Left lung (tissue), 10 donors: Measurements from ENCODE around the gene PLIN3. TPM values are rescaled to one million over a fixed set of nuclear protein-coding genes. Genes with fewer than 3 reads are reported as not detected.
A peak's percentile ranks its signal among the peaks of the same experiment; 100 is the strongest.

ENCODE experiments used
- ATAC-seq: fragments of 200-7000 bp; cut with Tn5 transposase; one replicate; pipeline ENCODE4 v1.9.1; 2020; ENCODE audit warnings: moderate library complexity
- DNase-seq, 4 donors: peaks; one replicate each; pipeline ENCODE4 v3.0.0-alpha.2; 2013 to 2020
- H3K27ac ChIP-seq, 2 donors: fragments of 200-600 bp; sonication (generic) in 1 of 2; one replicate each; pipeline versions ENCODE4 v1.5.0 to v1.8.0; 2020 to 2021
- H3K27me3 ChIP-seq, 2 donors: fragments of 200-600 bp; sonication (generic) in 1 of 2; one replicate each; pipeline versions ENCODE4 v1.5.0 to v1.8.0; 2020 to 2021
- H3K36me3 ChIP-seq, 2 donors: fragments of 200-600 bp; sonication (generic) in 1 of 2; one replicate each; pipeline versions ENCODE4 v1.5.0 to v1.8.0; 2020 to 2021
- H3K4me1 ChIP-seq, 2 donors: fragments of 200-600 bp; one replicate each; pipeline ENCODE4 v1.8.0; 2021
- H3K4me3 ChIP-seq, 2 donors: fragments of 200-600 bp; sonication (generic) in 1 of 2; one replicate each; pipeline versions ENCODE4 v1.5.0 to v1.8.0; 2020 to 2021; ENCODE audit warnings: mild to moderate bottlenecking in 1 of 2
- H3K9me3 ChIP-seq, 2 donors: fragments of 200-600 bp; sonication (generic) in 1 of 2; one replicate each; pipeline versions ENCODE4 v1.5.0 to v1.8.0; 2020 to 2021
- intact Hi-C, 2 donors: fragments of 100-400 bp; cut with DNase I; formaldehyde crosslinking; loops; one replicate each; pipeline versions ENCODE4 v1.11.2 to v1.14.2; 2022
- polyA plus RNA-seq, 6 donors: library from polyadenylated mRNA; unstranded; fragments of 120-200 nt; gene quantifications; one replicate each; pipeline ENCODE4 v1.2.1, GENCODE V29; 2013; ENCODE audit not compliant: insufficient read length in 6 of 6
- total RNA-seq, 2 donors: library from RNA; stranded (reverse); fragmentation: NEBNext Ultra II Directional; extraction: Animal tissue kit (Norgen Biotek cat#: 25700); gene quantifications; one replicate each; pipeline ENCODE4 v1.2.1, GENCODE V29; 2021
- TF ChIP-seq, protein P1 (sequence below), 2 donors: fragments of 200-600 bp; sonication (generic) in 1 of 2; IDR thresholded peaks; one replicate each; pipeline versions ENCODE4 v1.5.0 to v1.8.0; 2021; ENCODE audit warnings: antibody characterized with exemption in 2 of 2
- donor health status: DM: no; HTN: yes; CAD: no.
- donor health status: DM: no; HTN: no; CAD: no.

The PLIN3 gene
- total and polyA plus RNA-seq, 8 donors: 37.9 to 71.7 (median 47.7) TPM

GRCh38 chr19:4791183-4792018 is 76.1 kb downstream of the PLIN3 start, which contains the start of gene FEM1A:
Gene FEM1A (plus strand): TSS chr19:4791734. CDS start chr19:4791855, 121 bp downstream.
- H3K9me3 ChIP-seq: no peaks in the 10 kb centered on the region
- peak; percentile 98 to 100 (median 100) for DNase-seq
- ATAC-seq: peak; percentile 99
- TF ChIP-seq, protein P1, sequence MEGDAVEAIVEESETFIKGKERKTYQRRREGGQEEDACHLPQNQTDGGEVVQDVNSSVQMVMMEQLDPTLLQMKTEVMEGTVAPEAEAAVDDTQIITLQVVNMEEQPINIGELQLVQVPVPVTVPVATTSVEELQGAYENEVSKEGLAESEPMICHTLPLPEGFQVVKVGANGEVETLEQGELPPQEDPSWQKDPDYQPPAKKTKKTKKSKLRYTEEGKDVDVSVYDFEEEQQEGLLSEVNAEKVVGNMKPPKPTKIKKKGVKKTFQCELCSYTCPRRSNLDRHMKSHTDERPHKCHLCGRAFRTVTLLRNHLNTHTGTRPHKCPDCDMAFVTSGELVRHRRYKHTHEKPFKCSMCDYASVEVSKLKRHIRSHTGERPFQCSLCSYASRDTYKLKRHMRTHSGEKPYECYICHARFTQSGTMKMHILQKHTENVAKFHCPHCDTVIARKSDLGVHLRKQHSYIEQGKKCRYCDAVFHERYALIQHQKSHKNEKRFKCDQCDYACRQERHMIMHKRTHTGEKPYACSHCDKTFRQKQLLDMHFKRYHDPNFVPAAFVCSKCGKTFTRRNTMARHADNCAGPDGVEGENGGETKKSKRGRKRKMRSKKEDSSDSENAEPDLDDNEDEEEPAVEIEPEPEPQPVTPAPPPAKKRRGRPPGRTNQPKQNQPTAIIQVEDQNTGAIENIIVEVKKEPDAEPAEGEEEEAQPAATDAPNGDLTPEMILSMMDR (IDR thresholded peaks at IDR 0.05): peak; percentile 96 to 100
- peak within 1 kb of the TSS; percentile 76 to 93 for H3K27ac ChIP-seq
- no peaks in the 10 kb centered on the region for H3K27me3 ChIP-seq
- peaks cover 5 to 44% of the 10 kb centered on the region in 2 donors for H3K4me1 ChIP-seq
- peaks cover 0 to 39% of the 10 kb centered on the region in 2 donors for H3K36me3 ChIP-seq
- intact Hi-C loops: loop anchor here in 1 of 2 donors (5.0 kb wide), 1 partner anchor 59 kb away; no protein-coding TSS in a partner anchor
- H3K4me3 ChIP-seq: peak within 1 kb of the TSS; percentile 89 to 97

Other genes with a start within 250 kb of the PLIN3 start
- 1 to 10 TPM; 5.9 to 8.6 TPM for gene TNFAIP8L1, start 228.2 kb downstream of the PLIN3 start, total RNA-seq
- gene TNFAIP8L1, start 228.2 kb downstream of the PLIN3 start, polyA plus RNA-seq: 10 to 100 TPM; 14.1 to 17.9 (median 16.9) TPM
- gene MYDGF, start 197.3 kb downstream of the PLIN3 start, total RNA-seq: 100 to 1,000 TPM in 1 of 2 donors, 10 to 100 TPM in 1; 98.2 to 156 TPM
- 10 to 100 TPM; 70.0 to 88.3 (median 81.5) TPM for gene MYDGF, start 197.3 kb downstream of the PLIN3 start, polyA plus RNA-seq
- 10 to 100 TPM; 79.7 to 95.5 TPM for gene DPP9, start 143.8 kb downstream of the PLIN3 start, total RNA-seq
- 10 to 100 TPM; 25.2 to 35.8 (median 27.4) TPM for gene DPP9, start 143.8 kb downstream of the PLIN3 start, polyA plus RNA-seq
- 10 to 100 TPM in 1 of 2 donors, 1 to 10 TPM in 1; 9.9 to 14.2 TPM for gene FEM1A, start 75.9 kb downstream of the PLIN3 start, total RNA-seq
- gene FEM1A, start 75.9 kb downstream of the PLIN3 start, polyA plus RNA-seq: 1 to 10 TPM; 1.7 to 2.3 (median 2.1) TPM
- 10 to 100 TPM; 14.6 TPM for gene TICAM1, start 36.0 kb downstream of the PLIN3 start, total RNA-seq
- gene TICAM1, start 36.0 kb downstream of the PLIN3 start, polyA plus RNA-seq: 1 to 10 TPM; 5.6 to 7.7 (median 6.8) TPM
- under 1 TPM; 0.35 to 0.81 TPM for gene ARRDC5, start 35.2 kb upstream of the PLIN3 start, total RNA-seq
- under 1 TPM in 2 of 6 donors, not detected in 4; 0.08 to 0.09 TPM for gene ARRDC5, start 35.2 kb upstream of the PLIN3 start, polyA plus RNA-seq
- gene UHRF1, start 41.8 kb upstream of the PLIN3 start, total RNA-seq: 10 to 100 TPM; 14.2 to 20.5 TPM
- gene UHRF1, start 41.8 kb upstream of the PLIN3 start, polyA plus RNA-seq: 10 to 100 TPM; 18.4 to 30.2 (median 23.6) TPM
- gene KDM4B, start 101.4 kb upstream of the PLIN3 start, total RNA-seq: 10 to 100 TPM; 35.5 to 42.1 TPM
- 10 to 100 TPM; 24.6 to 37.1 (median 28.2) TPM for gene KDM4B, start 101.4 kb upstream of the PLIN3 start, polyA plus RNA-seq